ENCODE measurements around the gene SPNS2. TPM values are rescaled to one million over a fixed set of nuclear protein-coding genes. Genes with fewer than 3 reads are reported as not detected.

Gene SPNS2
- total and polyA plus RNA-seq, 2 of the 8 experiments (the other 6 are each of a cell fraction or from before 2014, with no cell fraction given), result 1.2 to 1.5 TPM

GRCh38 chr17:4477255-4477791, 21.4 kb upstream of the SPNS2 start:
- no peak overlapping the region for H3K9ac ChIP-seq (replicated peaks in 1 of 4; ENCODE audit: extremely low read depth in 1 of 4, low read depth in 3 of 4, low read length in 3 of 4)
- H3K23me2 ChIP-seq (ENCODE audit: low read depth, low read length), result no peaks in the 10 kb centered on the region
- peaks cover 0 to 13% (median 6%) of the 10 kb centered on the region in 4 experiments; a peak in 4 of 7 replicates for H3K4me1 ChIP-seq (replicated peaks in 1 of 4; ENCODE audit: control insufficient read depth in 3 of 4, insufficient read depth in 4 of 4, low read length in 3 of 4)
- H2AFZ ChIP-seq (ENCODE audit: low read length), result no peak overlapping the region
- no peak overlapping the region for H2BK5ac ChIP-seq (ENCODE audit: low read depth, low read length)
- no peaks in the 10 kb centered on the region for H3K79me1 ChIP-seq (ENCODE audit: low read depth, low read length)
- no peak overlapping the region for H2BK12ac ChIP-seq (ENCODE audit: low read depth, low read length)
- H3K4me2 ChIP-seq (ENCODE audit: insufficient read depth in 1 of 2, low read depth in 2 of 2, low read length in 2 of 2), result no peak overlapping the region
- H4K91ac ChIP-seq (replicated peaks; ENCODE audit: insufficient read length, low read length), result no peak overlapping the region
- no peaks in the 10 kb centered on the region for H3K36me3 ChIP-seq (ENCODE audit: control insufficient read depth in 2 of 4, insufficient read depth in 4 of 4, low read length in 3 of 4)
- no peaks in the 10 kb centered on the region for H3K9me3 ChIP-seq (ENCODE audit: insufficient read depth in 2 of 2, low read depth in 1 of 2, low read length in 1 of 2)
- H3K4ac ChIP-seq (replicated peaks; ENCODE audit: insufficient read length, low read depth, low read length), result no peak overlapping the region
- CTCF ChIA-PET (ENCODE audit: partially characterized antibody), result interaction anchor here (0.6 to 1.5 kb wide), 5 partner anchors 11 to 56 kb away, joined by 3 to 5 read pairs (median 4); no protein-coding TSS in a partner anchor
- H3K27ac ChIP-seq (ENCODE audit: low read depth, low read length), result no peak overlapping the region
- no peak overlapping the region for H4K8ac ChIP-seq (ENCODE audit: extremely low read depth, insufficient read depth, low read length)
- TF ChIP-seq TEAD4 (IDR thresholded peaks at IDR 0.05; ENCODE audit: low read depth, low read length) (0 out of 2 replicates have a peak, but pooled peaks have one; percentile 7), NRF1 (IDR thresholded peaks at IDR 0.05; ENCODE audit: low read depth, low read length) (no peak)
- no peaks in the 10 kb centered on the region for H3K79me2 ChIP-seq (ENCODE audit: control insufficient read depth in 1 of 2, insufficient read depth in 2 of 2, low read length in 2 of 2)
- H3K56ac ChIP-seq (replicated peaks; ENCODE audit: insufficient read length, low read depth, low read length), result no peak overlapping the region
- no peak for DNase-seq (ENCODE audit: low read depth in 1 of 2, low spot score in 2 of 2)
- POLR2A ChIA-PET (ENCODE audit: partially characterized antibody), result no interaction called here
- H3K14ac ChIP-seq (ENCODE audit: insufficient read length), result no peak overlapping the region
- H4K20me1 ChIP-seq (replicated peaks in 1 of 2; ENCODE audit: control insufficient read depth in 1 of 2, insufficient read depth in 2 of 2, low read length in 2 of 2), result no peaks in the 10 kb centered on the region
- no peak overlapping the region for H2AK5ac ChIP-seq (ENCODE audit: low read depth, low read length)
- no peak overlapping the region for H4K5ac ChIP-seq (ENCODE audit: insufficient read length, low read depth, low read length)
- no peak overlapping the region for H3K23ac ChIP-seq (ENCODE audit: insufficient read length)
- no peak overlapping the region for H2BK15ac ChIP-seq (ENCODE audit: low read length)
- no peak overlapping the region for H3K18ac ChIP-seq (ENCODE audit: extremely low read depth, low read length)
- no peak for FAIRE-seq
- 0 out of 2 replicates have a peak overlapping the region, but pooled peaks have one; percentile 61 for H2BK20ac ChIP-seq (ENCODE audit: low read length)
- H2BK120ac ChIP-seq (replicated peaks; ENCODE audit: low read depth, low read length), result no peak overlapping the region
- no peaks in the 10 kb centered on the region for H3K27me3 ChIP-seq (replicated peaks in 1 of 4; ENCODE audit: control insufficient read depth in 3 of 4, extremely low read depth in 1 of 4, insufficient read depth in 3 of 4, low read length in 3 of 4)
- WGBS, 2 experiments (ENCODE audit: extremely low coverage in 1 of 2, insufficient coverage in 1 of 2, insufficient read length in 1 of 2, insufficient replicate concordance in 2 of 2, low coverage in 1 of 2, low lambda C conversion rate in 2 of 2, missing lambda C conversion rate in 1 of 2), result 85% methylated on average over 8 of the region's 10 CpGs; no CpG with 5 or more reads in 1 of the 2 experiments
- no peak overlapping the region for H3K4me3 ChIP-seq (ENCODE audit: extremely low read depth in 1 of 4, insufficient read depth in 2 of 4, low read depth in 3 of 4, low read length in 4 of 4)
